ENCODE data around the gene PRDM16.

GRCh38 chr1:3461238-3461933 lies 392.4 kb downstream of the PRDM16 start:
- TF ChIP-seq CTCF (IDR thresholded peaks at IDR 0.05) = no peak
- TF ChIP-seq POLR2A (IDR thresholded peaks at IDR 0.05) = no peak
